HFF-Myc (cell line): Measurements from ENCODE around the gene HARS1.
"Not testable (repeated sequence)": the region's sequence is repeated elsewhere in the genome, so short reads cannot be mapped to it uniquely, and the experiment has no call there.

ENCODE experiments used
- DNase-seq: peaks from one replicate; pipeline ENCODE4 v3.0.0-alpha.2; 2011; ENCODE audit warnings: low read depth; ENCODE audit errors: extremely low read depth
- H3K4me3 ChIP-seq: replicated peaks from 2 replicates; pipeline ENCODE4 v1.5.1; 2011; ENCODE audit warnings: low read depth, mild to moderate bottlenecking, control low read depth, low read length
- CTCF ChIP-seq: IDR thresholded peaks from 2 replicates; pipeline ENCODE4 v1.5.1; 2012; ENCODE audit warnings: mild to moderate bottlenecking, low read depth, low read length, control low read depth; ENCODE audit errors: missing control alignments

The HARS1 gene

GRCh38 chr5:140631036-140631417 is 60.1 kb downstream of the HARS1 start:
- no peak for DNase-seq

GRCh38 chr5:140630292-140631035 is 60.7 kb downstream of the HARS1 start:
- no peak for TF ChIP-seq CTCF
- no peak overlapping the region for H3K4me3 ChIP-seq
- DNase-seq: no peak

More at GRCh38 chr5:140631036-140631417, 60.1 kb downstream of the HARS1 start:
- TF ChIP-seq CTCF: no peak
- no peak overlapping the region for H3K4me3 ChIP-seq

GRCh38 chr5:140628711-140629110 is 62.5 kb downstream of the HARS1 start:
- no peak overlapping the region for H3K4me3 ChIP-seq
- no peak for DNase-seq
- TF ChIP-seq CTCF: no peak

- DNase-seq: no peak
- H3K4me3 ChIP-seq: no peak overlapping the region
Observed at GRCh38 chr5:140627972-140628371, 63.2 kb downstream of the HARS1 start.

GRCh38 chr5:140624886-140625285 is 66.3 kb downstream of the HARS1 start:
- H3K4me3 ChIP-seq, DNase-seq: not testable (repeated sequence)

More at GRCh38 chr5:140627972-140628371, 63.2 kb downstream of the HARS1 start:
- no peak for TF ChIP-seq CTCF
